KMS-11 (cell line): ENCODE measurements around the gene RNF141.

Experiments used
- H2AFZ ChIP-seq: fragments of 200-600 bp; sonication (generic); 2 replicates; pipeline ENCODE4 v1.6.1; 2016; ENCODE audit warnings: antibody characterized with exemption, mixed run types, low read depth
- H3K27ac ChIP-seq: fragments of 200-600 bp; sonication (generic); 2 replicates; pipeline ENCODE4 v1.6.1; 2016; ENCODE audit warnings: mild to moderate bottlenecking, mixed run types
- H3K27me3 ChIP-seq: fragments of 200-600 bp; sonication (generic); 2 replicates; pipeline ENCODE4 v1.6.1; 2017; ENCODE audit warnings: mild to moderate bottlenecking, low read depth, mixed run types, moderate library complexity; ENCODE audit not compliant: insufficient read depth
- H3K36me3 ChIP-seq: fragments of 200-600 bp; sonication (generic); 2 replicates; pipeline ENCODE4 v1.6.1; 2017; ENCODE audit warnings: mild to moderate bottlenecking, mixed run types; ENCODE audit not compliant: insufficient read depth
- H3K4me1 ChIP-seq: fragments of 200-600 bp; sonication (generic); 2 replicates; pipeline ENCODE4 v1.6.1; 2016; ENCODE audit warnings: mild to moderate bottlenecking, low read depth, mixed run types; ENCODE audit not compliant: poor library complexity, severe bottlenecking
- H3K4me2 ChIP-seq: fragments of 200-600 bp; sonication (generic); 2 replicates; pipeline ENCODE4 v1.7.0; 2016; ENCODE audit warnings: mild to moderate bottlenecking, mixed run types
- H3K4me3 ChIP-seq: fragments of 200-600 bp; sonication (generic); IDR thresholded peaks from 2 replicates; pipeline ENCODE4 v1.6.1; 2017; ENCODE audit warnings: low read depth, low read length, mixed read lengths; ENCODE audit not compliant: insufficient read depth
- H3K79me2 ChIP-seq: fragments of 200-600 bp; sonication (generic); 2 replicates; pipeline ENCODE4 v1.6.1; 2016; ENCODE audit warnings: low read depth, mixed run types; ENCODE audit not compliant: insufficient read depth
- H3K9ac ChIP-seq: fragments of 200-600 bp; sonication (generic); 2 replicates; pipeline ENCODE4 v1.6.1; 2016; ENCODE audit warnings: mild to moderate bottlenecking, mixed run types
- H4K20me1 ChIP-seq: fragments of 200-600 bp; sonication (generic); 2 replicates; pipeline ENCODE4 v1.6.1; 2016; ENCODE audit warnings: mild to moderate bottlenecking, mixed run types; ENCODE audit not compliant: insufficient read depth
- TF ChIP-seq, protein P1 (sequence below): fragments of 200-600 bp; sonication (generic); conservative IDR thresholded peaks from 2 replicates; pipeline ENCODE4 v1.6.1; 2017; ENCODE audit warnings: low read depth, mild to moderate bottlenecking, antibody characterized with exemption, low read length, moderate library complexity, mixed read lengths

The RNF141 gene

GRCh38 chr11:10561947-10562346 is 21.0 kb upstream of the RNF141 start:
- TF ChIP-seq, protein P1, sequence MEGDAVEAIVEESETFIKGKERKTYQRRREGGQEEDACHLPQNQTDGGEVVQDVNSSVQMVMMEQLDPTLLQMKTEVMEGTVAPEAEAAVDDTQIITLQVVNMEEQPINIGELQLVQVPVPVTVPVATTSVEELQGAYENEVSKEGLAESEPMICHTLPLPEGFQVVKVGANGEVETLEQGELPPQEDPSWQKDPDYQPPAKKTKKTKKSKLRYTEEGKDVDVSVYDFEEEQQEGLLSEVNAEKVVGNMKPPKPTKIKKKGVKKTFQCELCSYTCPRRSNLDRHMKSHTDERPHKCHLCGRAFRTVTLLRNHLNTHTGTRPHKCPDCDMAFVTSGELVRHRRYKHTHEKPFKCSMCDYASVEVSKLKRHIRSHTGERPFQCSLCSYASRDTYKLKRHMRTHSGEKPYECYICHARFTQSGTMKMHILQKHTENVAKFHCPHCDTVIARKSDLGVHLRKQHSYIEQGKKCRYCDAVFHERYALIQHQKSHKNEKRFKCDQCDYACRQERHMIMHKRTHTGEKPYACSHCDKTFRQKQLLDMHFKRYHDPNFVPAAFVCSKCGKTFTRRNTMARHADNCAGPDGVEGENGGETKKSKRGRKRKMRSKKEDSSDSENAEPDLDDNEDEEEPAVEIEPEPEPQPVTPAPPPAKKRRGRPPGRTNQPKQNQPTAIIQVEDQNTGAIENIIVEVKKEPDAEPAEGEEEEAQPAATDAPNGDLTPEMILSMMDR, result no peak
- Histone ChIP-seq H3K4me3 (no peak overlapping the region), H3K9ac (no peak overlapping the region)

GRCh38 chr11:10561043-10561818 is 20.2 kb upstream of the RNF141 start:
- Histone ChIP-seq H3K27ac (no peak overlapping the region), H3K4me1 (no peaks in the 10 kb centered on the region), H3K4me3 (no peak overlapping the region), H3K36me3 (no peaks in the 10 kb centered on the region), H3K79me2 (no peaks in the 10 kb centered on the region), H3K9ac (no peak overlapping the region), H3K4me2 (no peak overlapping the region), H4K20me1 (no peaks in the 10 kb centered on the region), H2AFZ (no peak overlapping the region), H3K27me3 (no peaks in the 10 kb centered on the region)
- TF ChIP-seq, protein P1, result no peak

More at GRCh38 chr11:10561947-10562346, 21.0 kb upstream of the RNF141 start:
- no peak overlapping the region for H3K4me2 ChIP-seq
- no peaks in the 10 kb centered on the region for H3K36me3 ChIP-seq
- no peaks in the 10 kb centered on the region for H3K27me3 ChIP-seq
- H3K4me1 ChIP-seq, result no peaks in the 10 kb centered on the region
- H4K20me1 ChIP-seq, result no peaks in the 10 kb centered on the region
- no peak overlapping the region for H2AFZ ChIP-seq
- no peaks in the 10 kb centered on the region for H3K79me2 ChIP-seq
- no peak overlapping the region for H3K27ac ChIP-seq

DNA sequence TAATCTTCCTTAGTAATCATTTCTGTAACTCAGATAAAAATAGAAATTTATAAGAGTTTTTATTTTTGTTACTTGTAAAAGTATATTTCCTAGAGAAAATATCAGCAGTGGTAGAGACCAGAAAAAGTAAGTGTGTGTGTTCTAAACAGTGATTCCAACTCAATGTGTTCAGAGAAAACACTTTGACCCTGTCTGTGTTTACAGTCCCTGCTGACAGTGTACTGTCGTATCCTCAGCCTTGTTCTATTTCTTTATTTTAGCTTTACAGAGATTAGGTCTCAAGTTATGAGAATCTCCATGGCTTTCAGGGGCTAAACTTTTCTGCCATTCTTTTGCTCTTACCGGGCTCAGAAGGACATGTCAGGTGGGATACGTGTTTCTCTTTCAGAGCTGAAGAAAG is 17.3 kb upstream of the RNF141 start:
- H3K9ac ChIP-seq, result no peak overlapping the region

GRCh38 chr11:10556590-10556989 is 15.6 kb upstream of the RNF141 start:
- Histone ChIP-seq H4K20me1 (no peaks in the 10 kb centered on the region), H3K4me1 (no peaks in the 10 kb centered on the region), H3K79me2 (no peaks in the 10 kb centered on the region), H2AFZ (no peak overlapping the region), H3K27ac (no peak overlapping the region), H3K27me3 (no peaks in the 10 kb centered on the region), H3K36me3 (no peaks in the 10 kb centered on the region), H3K9ac (no peak overlapping the region), H3K4me2 (no peak overlapping the region), H3K4me3 (no peak overlapping the region)
- TF ChIP-seq, protein P1, result no peak

More for the DNA sequence above, 17.3 kb upstream of the RNF141 start:
- Histone ChIP-seq H3K4me2 (no peak overlapping the region), H3K79me2 (no peaks in the 10 kb centered on the region), H3K27me3 (no peaks in the 10 kb centered on the region), H2AFZ (no peak overlapping the region), H3K36me3 (no peaks in the 10 kb centered on the region), H4K20me1 (no peaks in the 10 kb centered on the region), H3K4me3 (no peak overlapping the region), H3K4me1 (no peaks in the 10 kb centered on the region), H3K27ac (no peak overlapping the region)
- TF ChIP-seq, protein P1, result no peak
